Progenitor cell of endocrine pancreas (in vitro differentiated cells): ENCODE results near the gene SMIM20. TPM values are rescaled to one million over a fixed set of nuclear protein-coding genes. Genes with fewer than 3 reads are reported as not detected.
"Not testable (repeated sequence)": the region's sequence is repeated elsewhere in the genome, so short reads cannot be mapped to it uniquely, and the experiment has no call there.

ENCODE experiments used
- DNase-seq: peaks from one replicate; pipeline ENCODE4 v3.0.0; 2021; ENCODE audit warnings: low spot score; ENCODE audit not compliant: unreplicated experiment
- H3K27ac Mint-ChIP-seq: 2 replicates; pipeline ENCODE4 v1.8.0; 2021; ENCODE audit warnings: mild to moderate bottlenecking, moderate library complexity, mixed read lengths
- H3K27me3 Mint-ChIP-seq: 2 replicates; pipeline ENCODE4 v1.8.0; 2021; ENCODE audit warnings: mixed read lengths
- H3K36me3 Mint-ChIP-seq: 2 replicates; pipeline ENCODE4 v1.8.0; 2022; ENCODE audit warnings: mixed read lengths; ENCODE audit not compliant: insufficient read depth
- H3K4me1 Mint-ChIP-seq: 2 replicates; pipeline ENCODE4 v1.8.0; 2021; ENCODE audit warnings: low read depth, mixed read lengths
- H3K4me3 Mint-ChIP-seq: 2 replicates; pipeline ENCODE4 v1.8.0; 2021; ENCODE audit warnings: low read depth, mild to moderate bottlenecking, moderate library complexity, mixed read lengths
- H3K9me3 Mint-ChIP-seq: 2 replicates; pipeline ENCODE4 v1.8.0; 2021; ENCODE audit warnings: low read depth, mixed read lengths
- total RNA-seq: library from RNA; stranded (reverse); gene quantifications from 2 replicates; pipeline ENCODE4 v1.2.1, GENCODE V29; 2021
- TF ChIP-seq, protein P1 (sequence below): fragments of 200-600 bp; sonication (generic); IDR thresholded peaks from one replicate; pipeline ENCODE4 v1.5.0; 2021; ENCODE audit warnings: antibody characterized with exemption, mild to moderate bottlenecking; ENCODE audit not compliant: unreplicated experiment

The SMIM20 gene
- total RNA-seq, 1 donor from 2014 or later, result 41.2 TPM

DNA sequence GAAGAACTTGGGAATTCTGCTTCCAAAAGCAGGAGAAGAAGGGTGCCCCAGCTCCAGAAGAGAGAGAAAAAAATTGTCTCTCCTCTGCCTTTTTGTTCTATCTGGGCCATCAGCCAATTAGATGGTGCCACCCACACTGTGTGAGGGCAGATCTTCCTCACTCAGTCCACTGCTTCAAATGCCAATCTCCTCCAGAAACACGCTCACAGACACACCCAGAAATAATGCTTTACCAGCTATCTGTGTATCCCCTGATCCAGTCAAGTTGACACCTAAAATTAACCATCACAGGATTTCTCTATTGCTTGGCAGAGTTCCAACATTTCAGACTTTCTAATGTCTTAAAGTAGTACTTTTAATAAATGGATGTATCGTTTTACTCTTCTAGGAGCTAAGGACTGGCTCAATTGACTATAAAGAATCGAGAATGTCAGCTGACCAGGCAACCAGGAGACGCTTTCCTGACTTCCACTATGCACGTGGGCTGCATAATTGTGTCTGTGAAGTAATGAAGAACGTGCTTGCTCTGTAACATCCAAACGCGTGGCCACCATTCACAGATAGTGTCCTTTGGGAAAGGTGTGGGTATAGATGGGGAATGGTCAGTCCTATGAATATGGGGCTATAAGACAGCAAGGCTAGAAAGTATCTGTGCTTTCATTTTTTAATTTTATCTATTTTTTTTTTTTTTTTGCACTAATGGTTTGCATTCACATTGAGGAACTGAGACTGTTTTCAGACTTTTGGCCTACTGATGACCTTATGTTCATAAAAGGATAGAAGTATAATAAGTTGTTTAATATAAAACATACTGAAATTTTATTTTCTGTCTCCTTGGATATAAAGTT, 9.9 kb upstream of the SMIM20 start:
- TF ChIP-seq, protein P1, sequence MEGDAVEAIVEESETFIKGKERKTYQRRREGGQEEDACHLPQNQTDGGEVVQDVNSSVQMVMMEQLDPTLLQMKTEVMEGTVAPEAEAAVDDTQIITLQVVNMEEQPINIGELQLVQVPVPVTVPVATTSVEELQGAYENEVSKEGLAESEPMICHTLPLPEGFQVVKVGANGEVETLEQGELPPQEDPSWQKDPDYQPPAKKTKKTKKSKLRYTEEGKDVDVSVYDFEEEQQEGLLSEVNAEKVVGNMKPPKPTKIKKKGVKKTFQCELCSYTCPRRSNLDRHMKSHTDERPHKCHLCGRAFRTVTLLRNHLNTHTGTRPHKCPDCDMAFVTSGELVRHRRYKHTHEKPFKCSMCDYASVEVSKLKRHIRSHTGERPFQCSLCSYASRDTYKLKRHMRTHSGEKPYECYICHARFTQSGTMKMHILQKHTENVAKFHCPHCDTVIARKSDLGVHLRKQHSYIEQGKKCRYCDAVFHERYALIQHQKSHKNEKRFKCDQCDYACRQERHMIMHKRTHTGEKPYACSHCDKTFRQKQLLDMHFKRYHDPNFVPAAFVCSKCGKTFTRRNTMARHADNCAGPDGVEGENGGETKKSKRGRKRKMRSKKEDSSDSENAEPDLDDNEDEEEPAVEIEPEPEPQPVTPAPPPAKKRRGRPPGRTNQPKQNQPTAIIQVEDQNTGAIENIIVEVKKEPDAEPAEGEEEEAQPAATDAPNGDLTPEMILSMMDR, result no peak
- Mint-ChIP-seq H3K9me3 (peaks cover 7% of the 10 kb centered on the region), H3K4me1 (no peaks in the 10 kb centered on the region)

GRCh38 chr4:25904748-25905082, 9.3 kb upstream of the SMIM20 start:
- no peak for DNase-seq
- Mint-ChIP-seq H3K4me1 (no peaks in the 10 kb centered on the region), H3K36me3 (no peaks in the 10 kb centered on the region), H3K9me3 (peaks cover 10% of the 10 kb centered on the region), H3K27me3 (peaks cover 4% of the 10 kb centered on the region), H3K27ac (no peak overlapping the region), H3K4me3 (no peak overlapping the region)
- TF ChIP-seq, protein P1, result no peak

More for the DNA sequence above, 9.9 kb upstream of the SMIM20 start:
- H3K27ac Mint-ChIP-seq, result no peak overlapping the region
- H3K27me3 Mint-ChIP-seq, result peaks cover 1% of the 10 kb centered on the region
- no peaks in the 10 kb centered on the region for H3K36me3 Mint-ChIP-seq
- no peak overlapping the region for H3K4me3 Mint-ChIP-seq
- DNase-seq, result no peak

GRCh38 chr4:25905371-25905770, 8.6 kb upstream of the SMIM20 start:
- Mint-ChIP-seq H3K9me3 (peaks cover 10% of the 10 kb centered on the region), H3K27me3 (peaks cover 6% of the 10 kb centered on the region), H3K4me1 (no peaks in the 10 kb centered on the region), H3K27ac (no peak overlapping the region), H3K4me3 (no peak overlapping the region), H3K36me3 (no peaks in the 10 kb centered on the region)
- DNase-seq, result no peak
- TF ChIP-seq, protein P1, result no peak

DNA sequence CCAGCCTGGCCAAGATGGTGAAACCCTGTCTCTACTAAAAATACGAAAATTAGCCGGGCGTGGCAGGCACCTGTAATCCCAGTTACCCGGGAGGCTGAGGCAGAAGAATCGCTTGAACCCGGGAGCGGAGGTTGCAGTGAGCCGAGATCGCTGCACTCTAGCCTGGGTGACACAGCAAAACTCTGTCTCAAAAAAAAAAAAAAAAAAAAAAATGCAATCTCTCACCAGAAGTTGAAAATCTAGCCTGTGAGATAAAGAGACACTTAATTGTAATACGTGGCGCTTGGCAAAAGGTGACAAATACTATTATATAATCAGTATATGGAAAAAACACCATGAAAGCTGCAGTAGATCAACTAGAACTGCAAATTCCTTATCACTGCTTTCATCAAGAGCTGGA, 7.9 kb upstream of the SMIM20 start:
- H3K27ac Mint-ChIP-seq, H3K4me3 Mint-ChIP-seq, H3K36me3 Mint-ChIP-seq, DNase-seq, H3K4me1 Mint-ChIP-seq, H3K27me3 Mint-ChIP-seq: not testable (repeated sequence)
- H3K9me3 Mint-ChIP-seq, result peaks cover 10% of the 10 kb centered on the region

GRCh38 chr4:25908491-25908901, 5.5 kb upstream of the SMIM20 start:
- Mint-ChIP-seq H3K36me3 (no peaks in the 10 kb centered on the region), H3K27ac (no peak overlapping the region), H3K27me3 (peaks cover 17% of the 10 kb centered on the region), H3K4me3 (no peak overlapping the region), H3K9me3 (peaks cover 10% of the 10 kb centered on the region), H3K4me1 (peaks cover 2% of the 10 kb centered on the region)
- no peak for DNase-seq
- TF ChIP-seq, protein P1, result no peak

DNA sequence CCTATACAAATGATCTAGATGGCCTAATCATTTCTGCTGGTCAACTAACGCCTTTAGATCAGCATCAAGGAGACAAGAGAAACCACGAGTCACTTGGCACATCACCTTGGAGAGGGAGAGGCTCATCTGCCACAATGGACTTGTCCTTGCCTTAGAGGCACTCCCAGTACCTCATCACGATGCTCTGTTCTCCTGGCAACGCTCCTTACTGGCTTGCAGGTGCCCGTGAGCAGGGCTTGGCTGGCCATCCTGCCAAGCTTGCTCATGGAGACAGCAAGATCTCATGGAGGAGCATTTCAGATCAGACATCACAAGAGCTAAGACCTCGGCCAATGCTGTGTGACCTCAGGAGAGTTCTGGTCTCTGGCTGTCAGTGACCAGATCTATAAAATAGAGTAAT, 2.7 kb upstream of the SMIM20 start:
- Mint-ChIP-seq H3K9me3 (peaks cover 10% of the 10 kb centered on the region), H3K36me3 (no peaks in the 10 kb centered on the region), H3K27ac (no peak overlapping the region), H3K4me1 (peaks cover 8% of the 10 kb centered on the region), H3K27me3 (peaks cover 17% of the 10 kb centered on the region), H3K4me3 (no peak overlapping the region)
- no peak for DNase-seq
- TF ChIP-seq, protein P1, result no peak
